HG02938 (cell line): Measurements from ENCODE around the gene DLGAP5.

ENCODE experiments used
- ATAC-seq: cut with Tn5 transposase; IDR thresholded peaks from one replicate; pipeline ENCODE4 v1.9.1; 2021; ENCODE audit warnings: mild to moderate bottlenecking, moderate library complexity; ENCODE audit not compliant: unreplicated experiment

The DLGAP5 gene

GRCh38 chr14:55115861-55116245 lies 75.5 kb downstream of the DLGAP5 start:
- ATAC-seq = no peak

DNA sequence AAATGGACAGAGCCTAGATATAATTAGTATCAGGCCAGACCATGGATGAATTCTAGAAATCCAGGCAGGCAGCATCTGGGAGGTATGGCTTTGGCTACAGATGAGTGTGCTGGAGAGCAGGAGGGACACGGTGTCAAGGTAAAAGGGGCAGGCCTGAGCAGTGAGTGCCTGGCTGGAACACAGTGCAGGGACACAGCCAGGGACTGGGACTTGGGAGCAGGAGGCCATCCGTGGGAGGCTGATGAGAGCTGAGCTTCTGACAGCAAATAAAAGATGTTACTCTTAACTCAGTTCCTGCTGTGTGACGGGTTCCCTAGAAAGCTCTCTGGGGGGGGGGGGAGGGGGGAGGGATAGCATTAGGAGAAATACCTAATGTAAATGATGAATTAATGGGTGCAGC lies 75.9 kb downstream of the DLGAP5 start:
- no peak for ATAC-seq

DNA sequence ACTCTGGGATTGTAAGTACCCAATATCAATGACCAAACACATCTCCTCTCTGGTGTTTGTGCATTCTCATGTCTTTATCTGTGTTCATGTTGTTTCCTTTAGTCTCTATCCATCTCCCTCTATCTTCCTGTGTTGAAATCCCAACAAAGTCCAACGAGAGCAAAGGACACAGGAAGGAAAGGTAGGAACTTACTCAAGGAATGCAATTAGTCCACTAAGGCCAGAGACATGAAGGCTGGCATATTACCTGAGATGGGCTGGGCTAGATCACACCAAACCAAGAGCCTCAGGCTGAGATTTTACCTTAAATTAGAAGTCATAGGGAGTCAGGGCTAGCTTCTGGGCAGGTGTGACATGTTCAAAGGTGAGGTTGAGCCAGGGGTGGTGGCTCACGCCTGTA lies 76.7 kb downstream of the DLGAP5 start:
- ATAC-seq = no peak

DNA sequence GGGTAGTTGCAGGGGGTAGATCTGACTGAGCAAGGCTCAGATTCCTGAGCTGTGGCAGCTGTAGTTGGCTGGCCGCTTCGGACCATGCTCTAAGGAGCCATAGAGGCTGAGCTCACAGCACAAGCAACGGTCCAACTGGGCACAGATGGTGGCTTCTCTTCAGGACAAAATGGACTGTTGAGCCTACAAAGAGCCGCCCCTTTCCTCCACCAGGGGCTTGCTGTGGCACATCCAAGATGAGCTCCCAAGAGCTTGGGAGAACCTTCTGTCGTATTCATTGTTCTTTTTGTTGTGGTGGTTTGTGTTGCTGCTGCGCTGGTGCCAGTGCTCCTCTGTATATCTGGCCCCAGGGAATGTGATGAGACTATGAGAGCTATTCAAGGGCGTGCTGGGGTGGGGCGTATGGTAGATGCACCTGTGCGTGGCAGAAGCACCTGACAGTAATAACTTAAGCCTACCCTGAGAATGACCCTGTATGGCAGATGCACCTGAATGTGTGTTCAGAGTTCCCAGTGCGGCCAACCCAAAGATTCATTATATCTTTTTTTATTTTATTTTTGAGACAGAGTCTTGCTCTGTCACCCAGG lies 80.2 kb downstream of the DLGAP5 start:
- ATAC-seq = no peak

DNA sequence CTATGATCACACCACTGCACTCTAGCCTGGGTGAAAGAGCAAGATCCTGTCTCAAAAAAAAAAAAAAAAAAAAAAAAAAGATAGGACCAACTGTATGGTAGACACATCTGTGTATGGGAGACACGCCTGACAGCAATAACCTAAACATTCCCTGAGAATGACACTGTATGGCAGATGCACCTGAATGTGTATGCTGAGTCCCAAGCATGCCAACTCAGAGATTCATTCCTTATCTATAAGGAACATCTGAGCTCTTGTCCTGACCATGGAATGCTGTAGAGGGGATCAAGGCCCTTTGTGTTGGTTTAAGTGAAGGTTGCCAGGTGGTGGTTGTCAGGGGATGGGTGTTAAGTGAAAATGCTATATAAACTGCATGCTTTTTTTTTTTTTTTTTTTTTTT lies 81.5 kb downstream of the DLGAP5 start:
- no peak for ATAC-seq

DNA sequence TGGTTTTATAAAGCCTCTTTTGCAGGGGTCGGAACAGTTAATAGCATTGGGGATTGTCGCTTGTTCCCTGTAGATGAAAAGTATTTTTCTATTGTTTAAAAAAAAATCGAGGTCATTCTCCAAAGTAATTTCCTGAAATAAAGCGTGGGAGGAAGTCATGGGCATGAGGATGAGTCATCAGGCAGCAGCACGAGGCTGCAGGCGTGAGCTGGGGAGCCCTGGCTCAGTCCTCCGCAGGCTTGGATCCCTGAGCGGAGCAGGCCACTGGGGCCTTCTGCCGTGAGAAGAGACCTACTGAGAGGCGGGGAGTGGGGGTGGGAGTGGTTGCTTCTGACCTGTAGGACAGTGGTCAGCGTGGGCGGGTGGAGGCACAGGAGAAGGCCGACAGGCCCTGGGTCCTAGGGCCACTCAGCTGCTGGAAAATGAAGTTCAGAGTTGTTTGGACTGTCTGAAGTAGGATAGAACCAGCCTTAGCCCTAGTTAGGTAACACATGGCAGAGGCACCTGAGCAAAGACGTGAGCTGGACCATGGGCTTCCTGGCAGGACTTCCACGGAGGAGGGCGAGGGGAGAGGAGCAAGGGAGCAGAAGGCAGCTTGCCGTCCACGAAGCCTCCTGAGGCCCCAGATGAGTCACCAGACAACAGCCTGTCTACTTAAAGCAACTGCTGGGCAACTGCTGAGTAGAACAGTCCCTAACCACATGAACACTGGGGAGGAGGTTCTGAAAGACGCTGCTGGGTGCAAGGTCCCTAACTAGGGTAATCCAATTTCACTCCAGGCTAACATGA lies 83.4 kb downstream of the DLGAP5 start:
- ATAC-seq = no peak

GRCh38 chr14:55105991-55106390 lies 85.4 kb downstream of the DLGAP5 start:
- no peak for ATAC-seq

GRCh38 chr14:55103971-55104954 lies 87.1 kb downstream of the DLGAP5 start:
- no peak for ATAC-seq

GRCh38 chr14:55103005-55103640 lies 88.3 kb downstream of the DLGAP5 start:
- ATAC-seq = peak; percentile 24

DNA sequence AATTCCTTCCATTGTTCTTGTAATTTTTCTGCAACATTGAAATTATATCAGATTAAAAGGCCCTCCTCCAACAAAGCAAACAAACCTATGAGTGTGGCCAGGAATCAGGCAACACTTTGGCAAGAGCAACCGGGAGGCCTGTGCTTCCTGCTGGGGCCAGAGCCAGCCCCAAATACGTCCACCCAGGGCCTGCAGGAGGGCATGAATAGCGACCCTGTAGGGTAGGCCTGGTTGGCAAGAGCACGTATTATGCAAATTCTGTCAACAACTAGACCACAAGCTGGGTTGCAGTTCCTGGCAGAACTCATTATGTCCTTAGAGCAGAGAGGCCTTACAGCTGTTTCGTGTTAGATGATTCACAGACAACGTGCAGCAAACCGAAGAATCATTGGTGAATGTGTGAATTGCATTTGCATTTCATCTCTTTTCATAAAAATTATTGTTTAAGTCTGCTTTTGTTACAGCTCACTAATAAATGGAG lies 89.2 kb downstream of the DLGAP5 start:
- ATAC-seq = peak; percentile 66

DNA sequence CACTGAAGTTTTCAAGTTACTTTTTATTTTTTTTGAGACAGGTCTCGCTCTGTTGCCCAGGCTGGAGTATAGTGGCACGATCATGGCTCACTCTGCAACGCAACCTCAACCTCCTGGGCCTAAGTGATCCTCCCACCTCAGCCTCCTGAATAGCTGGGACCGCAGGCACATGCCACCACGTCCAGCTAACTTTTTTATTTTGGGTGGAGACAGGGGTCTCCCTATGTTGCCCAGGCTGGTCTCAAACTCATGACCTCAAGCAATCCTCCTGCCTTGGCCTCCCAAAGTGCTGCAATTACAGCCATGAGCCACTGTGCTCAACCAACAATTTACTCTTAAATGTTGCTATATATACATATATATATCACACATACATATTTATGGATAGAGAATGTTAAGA lies 89.7 kb downstream of the DLGAP5 start:
- no peak for ATAC-seq

GRCh38 chr14:55099756-55100155 lies 91.6 kb downstream of the DLGAP5 start:
- ATAC-seq = no peak

GRCh38 chr14:55098561-55098898 lies 92.9 kb downstream of the DLGAP5 start:
- ATAC-seq = no peak
